GM21717 (cell line): ENCODE results near the gene PRRX1.

Source experiments
- ATAC-seq: cut with Tn5 transposase; IDR thresholded peaks from one replicate; pipeline ENCODE4 v1.9.1; 2021; ENCODE audit warnings: mild to moderate bottlenecking, moderate library complexity; ENCODE audit not compliant: unreplicated experiment

PRRX1 gene

DNA sequence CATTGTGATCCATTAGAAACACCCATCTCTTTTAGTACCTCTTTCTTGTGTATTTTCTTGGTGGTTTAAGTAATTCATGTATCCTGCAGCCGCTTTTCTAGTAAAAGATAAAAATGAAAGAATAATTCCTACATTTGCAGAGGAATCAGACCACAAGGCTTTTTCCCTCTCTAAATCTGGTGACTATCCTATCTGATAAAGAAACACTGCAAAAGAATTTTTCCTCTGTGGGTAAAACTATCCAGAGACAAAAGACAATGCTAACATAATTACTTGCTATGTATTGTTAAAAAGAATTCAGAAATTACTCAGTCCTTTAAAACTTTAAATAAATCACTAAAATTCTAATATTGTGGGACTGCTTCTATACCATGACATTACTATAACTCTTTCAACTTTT, 51.0 kb downstream of the PRRX1 start:
- no peak for ATAC-seq

DNA sequence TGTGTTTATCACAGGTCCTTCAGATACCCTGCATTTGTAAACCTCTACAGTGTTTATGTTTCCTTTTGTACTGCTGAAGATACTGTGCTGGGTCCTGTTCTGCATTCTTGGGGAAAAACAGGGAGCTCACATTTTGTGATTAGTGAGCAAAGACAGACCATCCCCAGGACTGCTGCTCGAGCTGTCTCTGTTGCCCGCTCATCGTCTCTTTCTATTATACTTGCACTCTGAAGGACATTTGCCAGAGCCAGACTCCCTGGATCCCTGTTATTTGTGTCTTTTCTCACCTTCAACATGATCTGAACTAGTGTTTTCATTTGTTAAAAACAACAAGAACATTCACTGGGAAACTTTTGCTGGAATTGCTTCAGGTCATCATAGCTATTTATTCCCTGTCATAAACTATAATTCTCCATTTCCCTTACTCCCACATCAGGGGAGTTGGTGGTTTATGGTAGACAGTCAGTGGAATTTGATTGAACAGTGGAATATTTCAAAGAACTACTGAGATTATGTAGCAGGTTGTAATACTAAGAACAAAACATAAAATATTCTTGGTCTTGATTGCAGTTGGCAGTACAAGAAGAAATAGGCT, 53.0 kb downstream of the PRRX1 start:
- ATAC-seq = no peak

DNA sequence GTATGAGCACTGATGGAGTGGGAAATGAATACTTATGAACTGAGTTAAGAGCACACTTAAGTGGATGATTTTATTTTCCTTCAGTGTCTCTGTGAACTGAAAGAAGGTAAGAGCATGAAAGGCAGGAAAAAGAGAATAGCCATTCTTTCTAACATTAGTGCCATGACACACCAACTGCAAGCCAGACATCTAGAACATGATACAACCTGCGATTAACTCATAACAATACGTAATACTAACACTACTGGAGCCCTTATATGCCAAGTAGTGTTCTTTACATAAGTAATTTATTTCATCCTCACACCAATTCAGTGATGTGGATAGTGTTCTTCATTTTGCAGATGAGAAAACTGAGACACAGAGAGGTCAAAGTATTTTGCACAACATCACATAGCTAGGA, 56.7 kb downstream of the PRRX1 start:
- ATAC-seq = no peak

DNA sequence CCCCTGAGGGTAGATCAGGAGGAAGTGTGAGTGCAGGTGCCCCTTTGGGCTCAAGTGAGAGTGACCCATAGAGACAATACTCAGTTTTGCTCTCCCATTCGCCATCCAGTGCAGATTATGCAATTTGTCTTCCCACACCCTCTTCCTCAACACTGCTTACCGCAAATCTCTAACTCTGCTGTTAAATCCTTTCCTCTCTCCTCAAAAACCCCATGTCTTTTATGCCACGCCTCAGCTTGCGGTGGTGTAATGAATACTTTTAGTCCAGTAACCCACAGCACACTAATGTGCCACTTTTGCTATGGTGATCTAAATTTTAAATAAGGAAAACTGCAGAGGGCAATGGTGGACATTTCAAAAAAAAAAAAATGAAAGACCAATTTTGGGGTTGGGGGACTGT, 57.7 kb downstream of the PRRX1 start:
- ATAC-seq = no peak

- no peak for ATAC-seq
Observed at GRCh38 chr1:170723518-170723917, 59.6 kb downstream of the PRRX1 start.

DNA sequence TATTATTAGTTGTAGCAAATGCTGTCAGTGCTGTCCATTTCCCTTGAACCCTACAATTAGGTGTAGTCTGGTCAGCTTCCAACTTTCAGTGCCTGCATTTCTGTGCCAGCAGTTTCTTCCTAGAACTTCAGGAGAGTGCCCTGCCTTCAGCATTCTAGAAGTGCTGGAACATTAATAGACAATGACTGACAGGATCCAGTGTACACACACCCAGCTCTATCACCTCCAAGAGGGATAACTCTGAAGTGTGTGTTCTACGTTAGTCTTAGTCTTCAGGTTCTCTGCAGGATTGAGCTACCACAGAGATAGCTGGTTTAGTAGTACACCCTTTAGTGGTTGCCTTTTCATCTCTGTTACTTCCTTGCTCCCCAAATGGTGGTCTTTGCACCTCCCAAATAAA, 61.4 kb downstream of the PRRX1 start:
- ATAC-seq = no peak

GRCh38 chr1:170727963-170728362, 64.0 kb downstream of the PRRX1 start:
- no peak for ATAC-seq

GRCh38 chr1:170729225-170730002, 65.5 kb downstream of the PRRX1 start:
- no peak for ATAC-seq

DNA sequence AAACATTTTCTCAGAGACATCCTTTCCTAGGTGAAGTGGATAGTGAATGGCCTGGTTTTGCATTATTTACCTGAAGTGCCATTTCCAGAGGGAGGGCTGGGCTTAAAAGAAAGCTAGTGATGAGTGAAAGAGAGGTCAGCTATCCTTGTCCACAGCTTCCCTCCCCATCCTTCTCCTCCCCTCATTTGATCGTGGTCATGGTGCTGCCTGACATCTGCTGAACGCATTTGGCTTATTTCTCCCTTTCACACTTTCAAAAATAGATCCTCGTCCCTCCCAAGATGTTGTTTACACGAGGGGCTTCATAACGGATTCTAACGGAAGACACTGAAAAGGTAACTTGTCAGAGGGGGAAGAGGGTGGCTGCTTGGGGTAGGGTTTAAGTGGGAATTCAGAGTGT, 66.1 kb downstream of the PRRX1 start:
- ATAC-seq = no peak

GRCh38 chr1:170730438-170730837, 66.5 kb downstream of the PRRX1 start:
- ATAC-seq = no peak

DNA sequence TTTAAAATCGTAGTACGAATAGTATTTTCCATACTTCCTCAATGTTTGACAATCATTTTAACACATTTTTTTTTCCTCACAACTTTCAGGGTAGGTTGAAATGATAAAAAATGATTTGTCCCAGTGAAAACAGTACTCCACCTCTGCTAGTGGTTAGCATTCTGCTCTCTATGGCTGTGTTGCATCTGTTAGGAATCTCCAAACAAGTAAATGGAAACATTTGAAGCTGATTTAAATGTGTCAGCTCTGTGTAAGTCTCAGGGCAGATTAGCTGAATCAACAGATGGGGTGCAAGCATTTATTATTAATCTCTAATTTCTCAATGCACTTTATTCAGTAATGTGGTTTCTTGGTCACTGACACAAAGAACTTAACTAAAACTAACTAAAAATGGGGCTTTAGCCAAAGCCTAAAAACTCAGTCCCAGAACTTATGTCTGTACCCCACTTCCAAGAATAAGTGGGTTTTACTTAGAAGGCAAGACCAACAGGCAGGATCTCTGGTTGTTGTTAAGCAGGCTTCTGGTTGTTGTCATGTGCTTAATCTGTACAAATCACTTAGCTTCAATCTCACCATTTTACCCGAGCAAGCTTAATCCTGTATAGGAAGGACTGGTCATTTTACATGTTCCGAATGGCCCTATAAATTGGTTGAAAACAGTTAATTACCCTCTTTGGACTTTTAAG, 67.8 kb downstream of the PRRX1 start:
- no peak for ATAC-seq

GRCh38 chr1:170732252-170732588, 68.3 kb downstream of the PRRX1 start:
- ATAC-seq = no peak

- ATAC-seq = no peak
Observed at GRCh38 chr1:170734412-170735175, 70.7 kb downstream of the PRRX1 start.

GRCh38 chr1:170735366-170736263, 71.7 kb downstream of the PRRX1 start:
- no peak for ATAC-seq

GRCh38 chr1:170739803-170740202, 75.9 kb downstream of the PRRX1 start:
- no peak for ATAC-seq

DNA sequence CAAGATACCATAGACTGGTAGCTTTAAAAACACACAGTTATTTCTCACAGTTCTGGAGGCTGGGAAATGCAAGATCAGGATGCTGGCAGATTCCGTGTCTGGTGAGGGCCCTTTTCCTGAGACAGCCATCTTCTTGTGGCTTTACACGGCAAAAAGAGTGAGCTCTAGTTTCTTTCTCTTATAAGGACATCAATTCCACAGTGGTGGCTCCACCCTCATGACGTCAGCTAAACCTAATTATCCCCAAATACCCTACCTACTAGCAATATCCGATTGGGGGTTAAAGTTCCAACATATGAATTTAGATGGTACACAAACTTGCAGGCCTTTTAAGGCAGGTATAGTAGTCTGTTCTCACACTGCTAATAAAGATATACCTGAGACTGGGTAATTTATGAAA, 77.7 kb downstream of the PRRX1 start:
- ATAC-seq = no peak

- ATAC-seq = no peak
Observed at GRCh38 chr1:170742600-170742999, 78.7 kb downstream of the PRRX1 start.

GRCh38 chr1:170743083-170743482, 79.2 kb downstream of the PRRX1 start:
- ATAC-seq = no peak

- no peak for ATAC-seq
Observed at GRCh38 chr1:170749549-170749948, 85.6 kb downstream of the PRRX1 start.

DNA sequence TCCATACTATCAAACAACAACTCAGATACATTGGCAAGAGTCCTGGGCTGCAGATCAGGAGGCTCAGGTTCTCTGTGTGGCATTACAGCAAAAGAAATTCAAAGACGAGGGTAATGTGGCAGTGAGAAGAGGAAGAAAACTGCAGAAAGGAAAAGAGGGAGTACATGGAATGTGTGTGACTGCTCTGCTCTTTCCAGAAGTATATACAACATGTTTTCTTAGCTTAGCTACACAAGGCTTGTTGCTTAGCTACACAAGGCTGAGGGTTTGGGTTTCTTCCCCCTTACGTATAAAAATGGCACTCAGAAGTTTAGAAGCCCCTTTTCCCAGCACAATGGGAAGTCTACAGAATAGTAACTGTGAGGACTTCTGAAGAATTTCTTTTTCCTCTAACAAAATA, 86.0 kb downstream of the PRRX1 start:
- ATAC-seq = no peak

GRCh38 chr1:170755795-170756194, 91.9 kb downstream of the PRRX1 start:
- no peak for ATAC-seq
